ENCODE data around the gene RANBP3L. TPM values are rescaled to one million over a fixed set of nuclear protein-coding genes. Genes with fewer than 3 reads are reported as not detected.

Gene RANBP3L
- total and polyA plus RNA-seq, 9 of the 15 experiments (the other 6 are each of a cell fraction or from before 2014, with no cell fraction given), result 0.01 to 0.06 TPM; not detected in 7

- peak; percentile 68 for ATAC-seq
- in situ Hi-C loops (cut with MboI), result no loop called here
- Histone ChIP-seq H3K9ac (ENCODE audit: insufficient read depth in 1 of 2, low read depth in 2 of 2, low read length in 2 of 2) (no peak overlapping the region), H4K20me1 (replicated peaks; ENCODE audit: control insufficient read depth, insufficient read depth, low read length) (no peaks in the 10 kb centered on the region), H3K79me2 (ENCODE audit: control insufficient read depth, insufficient read depth, low read length) (peaks cover 33% of the 10 kb centered on the region), H3K4me2 (ENCODE audit: insufficient read depth, low read length) (no peak overlapping the region), H3K9me3 (replicated peaks; ENCODE audit: control insufficient read depth, insufficient read depth, low read depth, low read length) (no peaks in the 10 kb centered on the region), H3K27me3 (ENCODE audit: control insufficient read depth in 2 of 2, insufficient read depth in 2 of 2, low read length in 2 of 2) (no peaks in the 10 kb centered on the region), H3K4me3 (no peak overlapping the region), H3K36me3 (ENCODE audit: control insufficient read depth, insufficient read depth, low read length) (peaks cover 10% of the 10 kb centered on the region; the same call in 1 of the 3 replicates), H3K4me1 (replicated peaks in 1 of 2; ENCODE audit: control insufficient read depth in 2 of 2, insufficient read depth in 2 of 2, low read length in 2 of 2) (peaks cover 8 to 14% of the 10 kb centered on the region in 2 experiments; a peak in 4 of 5 replicates), H3K27ac (ENCODE audit: extremely low read depth, low read depth, low read length) (no peak overlapping the region), H3K9me1 (ENCODE audit: control insufficient read depth, insufficient read depth, low read length) (no peaks in the 10 kb centered on the region), H2AFZ (ENCODE audit: low read depth, low read length) (no peak overlapping the region)
- POLR2A ChIA-PET, result interaction anchor here (0.5 to 8.1 kb wide), 6 partner anchors 8 to 1357 kb away, joined by 3 to 71 read pairs (median 4); partner anchors contain the start of gene NADK2
- FAIRE-seq, result no peak
- DNase-seq (ENCODE audit: extremely low read depth in 1 of 4, low spot score in 3 of 4), result peak in 1 of 4 experiments; percentile 40
- CTCF ChIA-PET (ENCODE audit: low intra/inter-chr PET ratio), result no interaction called here
- TF ChIP-seq PHB2 (IDR thresholded peaks at IDR 0.05; ENCODE audit: low read depth), result no peak
- peak; percentile 76 for TF ChIP-seq GATA2 (CRISPR knock-in tag; IDR thresholded peaks at IDR 0.05)
- TF ChIP-seq ARID1B (IDR thresholded peaks at IDR 0.05), result peak; percentile 52; the same call in 1 of the 2 replicates
- TF ChIP-seq, protein P1, sequence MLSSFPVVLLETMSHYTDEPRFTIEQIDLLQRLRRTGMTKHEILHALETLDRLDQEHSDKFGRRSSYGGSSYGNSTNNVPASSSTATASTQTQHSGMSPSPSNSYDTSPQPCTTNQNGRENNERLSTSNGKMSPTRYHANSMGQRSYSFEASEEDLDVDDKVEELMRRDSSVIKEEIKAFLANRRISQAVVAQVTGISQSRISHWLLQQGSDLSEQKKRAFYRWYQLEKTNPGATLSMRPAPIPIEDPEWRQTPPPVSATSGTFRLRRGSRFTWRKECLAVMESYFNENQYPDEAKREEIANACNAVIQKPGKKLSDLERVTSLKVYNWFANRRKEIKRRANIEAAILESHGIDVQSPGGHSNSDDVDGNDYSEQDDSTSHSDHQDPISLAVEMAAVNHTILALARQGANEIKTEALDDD (IDR thresholded peaks at IDR 0.05), result peak; percentile 50; the same call in 1 of the 2 replicates
- TF ChIP-seq SOX6 (IDR thresholded peaks at IDR 0.05), result peak; percentile 89
- TF ChIP-seq FOSL1 (tag; conservative IDR thresholded peaks at IDR 0.05), result no peak
- peak; percentile 40 for TF ChIP-seq TCF3 (CRISPR knock-in tag; IDR thresholded peaks at IDR 0.05)
- no peak for TF ChIP-seq ELK3 (CRISPR knock-in tag; IDR thresholded peaks at IDR 0.05)
- peak; percentile 45 for TF ChIP-seq CBFA2T3 (IDR thresholded peaks at IDR 0.05)
- peak; percentile 61 for TF ChIP-seq TAL1 (IDR thresholded peaks at IDR 0.05)
- no peak for TF ChIP-seq SRSF1 (IDR thresholded peaks at IDR 0.05; ENCODE audit: low read depth, low read length)
- TF ChIP-seq, protein P2, sequence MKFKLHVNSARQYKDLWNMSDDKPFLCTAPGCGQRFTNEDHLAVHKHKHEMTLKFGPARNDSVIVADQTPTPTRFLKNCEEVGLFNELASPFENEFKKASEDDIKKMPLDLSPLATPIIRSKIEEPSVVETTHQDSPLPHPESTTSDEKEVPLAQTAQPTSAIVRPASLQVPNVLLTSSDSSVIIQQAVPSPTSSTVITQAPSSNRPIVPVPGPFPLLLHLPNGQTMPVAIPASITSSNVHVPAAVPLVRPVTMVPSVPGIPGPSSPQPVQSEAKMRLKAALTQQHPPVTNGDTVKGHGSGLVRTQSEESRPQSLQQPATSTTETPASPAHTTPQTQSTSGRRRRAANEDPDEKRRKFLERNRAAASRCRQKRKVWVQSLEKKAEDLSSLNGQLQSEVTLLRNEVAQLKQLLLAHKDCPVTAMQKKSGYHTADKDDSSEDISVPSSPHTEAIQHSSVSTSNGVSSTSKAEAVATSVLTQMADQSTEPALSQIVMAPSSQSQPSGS (CRISPR knock-in tag; IDR thresholded peaks at IDR 0.05), result no peak
- intact Hi-C loops (cut with micrococcal nuclease), result loop anchor here (10.0 kb wide), 1 partner anchor 645 kb away; the partner anchor contains the start of gene NIPBL
- 36% methylated on average over 1 of the region's 1 CpG for WGBS (ENCODE audit: insufficient coverage, low coverage, missing lambda C conversion rate)
- no TSS peak for BruUV-seq (replicated peaks)
Observed at GRCh38 chr5:36230151-36230790, 71.4 kb downstream of the RANBP3L start.

All from K562 (cell line).